Measurements from ENCODE around the gene ZNF672.

DNA sequence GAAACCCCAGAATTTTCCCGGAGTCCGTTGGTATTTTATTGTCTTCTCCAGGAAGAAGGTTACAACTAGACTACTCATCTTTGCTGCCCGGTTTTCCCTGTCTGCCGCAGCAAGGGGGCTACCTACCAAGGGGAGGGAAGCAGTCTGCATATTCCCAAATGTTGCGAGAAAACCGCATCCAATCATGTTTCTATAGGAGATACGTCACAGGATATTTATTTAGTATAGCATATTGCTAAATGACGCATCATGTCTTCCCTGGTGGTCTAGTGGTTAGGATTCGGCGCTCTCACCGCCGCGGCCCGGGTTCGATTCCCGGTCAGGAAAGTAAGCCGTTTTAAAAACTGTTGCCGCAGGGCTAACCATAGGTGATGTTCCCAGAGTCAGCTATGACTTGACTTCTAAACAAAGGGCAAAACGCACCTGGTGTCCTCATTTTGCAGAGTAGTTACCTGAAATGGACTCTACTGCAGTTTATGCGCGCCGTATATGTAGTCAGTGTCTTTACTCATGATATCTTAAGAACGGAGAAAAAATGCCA, 36.0 kb downstream of the ZNF672 start:
- TF ChIP-seq, protein P1, sequence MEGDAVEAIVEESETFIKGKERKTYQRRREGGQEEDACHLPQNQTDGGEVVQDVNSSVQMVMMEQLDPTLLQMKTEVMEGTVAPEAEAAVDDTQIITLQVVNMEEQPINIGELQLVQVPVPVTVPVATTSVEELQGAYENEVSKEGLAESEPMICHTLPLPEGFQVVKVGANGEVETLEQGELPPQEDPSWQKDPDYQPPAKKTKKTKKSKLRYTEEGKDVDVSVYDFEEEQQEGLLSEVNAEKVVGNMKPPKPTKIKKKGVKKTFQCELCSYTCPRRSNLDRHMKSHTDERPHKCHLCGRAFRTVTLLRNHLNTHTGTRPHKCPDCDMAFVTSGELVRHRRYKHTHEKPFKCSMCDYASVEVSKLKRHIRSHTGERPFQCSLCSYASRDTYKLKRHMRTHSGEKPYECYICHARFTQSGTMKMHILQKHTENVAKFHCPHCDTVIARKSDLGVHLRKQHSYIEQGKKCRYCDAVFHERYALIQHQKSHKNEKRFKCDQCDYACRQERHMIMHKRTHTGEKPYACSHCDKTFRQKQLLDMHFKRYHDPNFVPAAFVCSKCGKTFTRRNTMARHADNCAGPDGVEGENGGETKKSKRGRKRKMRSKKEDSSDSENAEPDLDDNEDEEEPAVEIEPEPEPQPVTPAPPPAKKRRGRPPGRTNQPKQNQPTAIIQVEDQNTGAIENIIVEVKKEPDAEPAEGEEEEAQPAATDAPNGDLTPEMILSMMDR (IDR thresholded peaks at IDR 0.05; ENCODE audit: low read depth, low read length), result no peak
- TF ChIP-seq POLR2A (IDR thresholded peaks at IDR 0.05; ENCODE audit: extremely low read depth, insufficient read length), result no peak
